HG03280 (cell line): ENCODE data around the gene PGF.

Source experiments
- ATAC-seq: cut with Tn5 transposase; IDR thresholded peaks from one replicate; pipeline ENCODE4 v1.9.1; 2021; ENCODE audit warnings: mild to moderate bottlenecking, moderate library complexity; ENCODE audit not compliant: unreplicated experiment

PGF gene

GRCh38 chr14:74921053-74921620, 34.3 kb downstream of the PGF start:
- ATAC-seq: no peak

GRCh38 chr14:74920281-74920680, 35.1 kb downstream of the PGF start:
- no peak for ATAC-seq

- ATAC-seq: no peak
Measured at GRCh38 chr14:74919421-74920165, 35.8 kb downstream of the PGF start.

GRCh38 chr14:74918380-74918779, 37.0 kb downstream of the PGF start:
- no peak for ATAC-seq

- ATAC-seq: no peak
Measured at GRCh38 chr14:74917646-74918081, 37.7 kb downstream of the PGF start.

- no peak for ATAC-seq
Measured at GRCh38 chr14:74917178-74917543, 38.2 kb downstream of the PGF start.

- ATAC-seq: no peak
Measured at GRCh38 chr14:74915826-74916225, 39.6 kb downstream of the PGF start.

- ATAC-seq: no peak
Measured at GRCh38 chr14:74915426-74915825, 40.0 kb downstream of the PGF start.

GRCh38 chr14:74913986-74914573, 41.3 kb downstream of the PGF start:
- no peak for ATAC-seq

GRCh38 chr14:74913393-74913910, 41.9 kb downstream of the PGF start:
- no peak for ATAC-seq

GRCh38 chr14:74912801-74913200, 42.6 kb downstream of the PGF start:
- ATAC-seq: no peak

- ATAC-seq: no peak
Measured at GRCh38 chr14:74912111-74912510, 43.3 kb downstream of the PGF start.

GRCh38 chr14:74911704-74912103, 43.7 kb downstream of the PGF start:
- no peak for ATAC-seq

GRCh38 chr14:74911221-74911620, 44.2 kb downstream of the PGF start:
- no peak for ATAC-seq

GRCh38 chr14:74910556-74910955, 44.8 kb downstream of the PGF start:
- ATAC-seq: no peak

- ATAC-seq: no peak
Measured at GRCh38 chr14:74909911-74910310, 45.5 kb downstream of the PGF start.

- no peak for ATAC-seq
Measured at GRCh38 chr14:74909501-74909900, 45.9 kb downstream of the PGF start.

GRCh38 chr14:74908861-74909341, 46.5 kb downstream of the PGF start:
- no peak for ATAC-seq

GRCh38 chr14:74907744-74908143, 47.7 kb downstream of the PGF start:
- ATAC-seq: no peak

- ATAC-seq: no peak
Measured at GRCh38 chr14:74906925-74907521, 48.4 kb downstream of the PGF start.

- no peak for ATAC-seq
Measured at GRCh38 chr14:74905595-74906142, 49.7 kb downstream of the PGF start.
